Endothelial cell of umbilical vein (primary cell): ENCODE measurements around the gene FOSL2. TPM values are rescaled to one million over a fixed set of nuclear protein-coding genes. Genes with fewer than 3 reads are reported as not detected.

ENCODE experiments used
- BruUV-seq: library from RNA; stranded (reverse); fragments of 400-500 nt; replicated peaks from 2 replicates; lab custom pipeline; 2021; lab: Mats Ljungman, UMichigan
- CTCF ChIA-PET: fragments of 300-600, 350-600 bp; sonication (Branson Sonifier 250); formaldehyde crosslinking; loops from one replicate; lab custom pipeline; 2021; ENCODE audit warnings: antibody characterized with exemption, inconsistent platforms; lab: Charles Lee
- POLR2A ChIA-PET: fragments of 300-600, 350-600 bp; sonication (Branson Sonifier 250); formaldehyde crosslinking; loops from one replicate; lab custom pipeline; 2021; ENCODE audit warnings: antibody characterized with exemption, inconsistent platforms; lab: Charles Lee
- DNase-seq: peaks from one replicate; pipeline ENCODE4 v3.0.0-alpha.2; 2011; ENCODE audit warnings: low read depth, low spot score
- FAIRE-seq: peaks from 2 replicates; lab custom pipeline; 2011; peaks lifted over from hg19 to GRCh38; lab: Jason Lieb, UNC
- H2AFZ ChIP-seq: 2 replicates; pipeline ENCODE4 v1.6.0; 2012; ENCODE audit warnings: low read depth, low read length, control low read depth, inconsistent platforms
- H3K27ac ChIP-seq: 2 replicates; pipeline ENCODE4 v1.5.1; 2011; ENCODE audit warnings: low read depth, mild to moderate bottlenecking, control low read depth, low read length, moderate library complexity; ENCODE audit not compliant: insufficient read depth
- H3K27me3 ChIP-seq, 2 experiments: 2 replicates each; pipeline versions ENCODE4 v1.6.0 to v1.6.1; 2011; ENCODE audit warnings: low read length in 2 of 2, mixed read lengths in 1 of 2; ENCODE audit not compliant: control insufficient read depth in 2 of 2, insufficient read depth in 2 of 2
- H3K36me3 ChIP-seq, 2 experiments: 2 replicates in 1 of 2; 3 replicates in 1 of 2; pipeline ENCODE4 v1.5.1; 2011; ENCODE audit warnings: low read length in 2 of 2, mild to moderate bottlenecking in 1 of 2, moderate library complexity in 1 of 2; ENCODE audit not compliant: control insufficient read depth in 2 of 2, insufficient read depth in 2 of 2; ENCODE audit errors: extremely low read depth in 1 of 2
- H3K4me1 ChIP-seq: 3 replicates; pipeline ENCODE4 v1.5.1; 2011; ENCODE audit warnings: mild to moderate bottlenecking, low read length; ENCODE audit not compliant: control insufficient read depth, insufficient read depth; ENCODE audit errors: extremely low read depth
- H3K4me2 ChIP-seq: 2 replicates; pipeline ENCODE4 v1.6.1; 2011; ENCODE audit warnings: low read length, control low read depth, mixed read lengths; ENCODE audit not compliant: insufficient read depth
- H3K4me3 ChIP-seq, 3 experiments: fragments of 200-600 bp in 1 of 3; sonication (generic), shearing (Covaris generic) in 1 of 3; replicated peaks in 1 of 3; 2 replicates each; pipeline ENCODE4 v1.5.1; 2011 to 2016; ENCODE audit warnings: control low read depth in 3 of 3, low read length in 3 of 3, mild to moderate bottlenecking in 2 of 3, inconsistent platforms in 1 of 3, low read depth in 1 of 3, moderate library complexity in 1 of 3; ENCODE audit not compliant: insufficient read depth in 1 of 3
- H3K79me2 ChIP-seq: 2 replicates; pipeline ENCODE4 v1.6.0; 2012; ENCODE audit warnings: low read length, inconsistent platforms; ENCODE audit not compliant: control insufficient read depth, insufficient read depth
- H3K9ac ChIP-seq: replicated peaks from 2 replicates; pipeline ENCODE3; 2011; ENCODE audit warnings: low read length, control low read depth; ENCODE audit not compliant: insufficient read depth; ENCODE audit errors: extremely low read depth
- H3K9me1 ChIP-seq: replicated peaks from 3 replicates; pipeline ENCODE4 v1.6.0; 2011; ENCODE audit warnings: mild to moderate bottlenecking, low read length; ENCODE audit not compliant: control insufficient read depth, insufficient read depth; ENCODE audit errors: extremely low read depth
- H3K9me3 ChIP-seq: replicated peaks from 2 replicates; pipeline ENCODE4 v1.5.1; 2012; ENCODE audit warnings: low read length, inconsistent platforms; ENCODE audit not compliant: control insufficient read depth, insufficient read depth
- H4K20me1 ChIP-seq: replicated peaks from 2 replicates; pipeline ENCODE3; 2011; ENCODE audit warnings: mild to moderate bottlenecking, low read length; ENCODE audit not compliant: control insufficient read depth, insufficient read depth; ENCODE audit errors: extremely low read depth
- EZH2 ChIP-seq: IDR thresholded peaks from 2 replicates; pipeline ENCODE4 v1.6.1; 2012; ENCODE audit warnings: borderline replicate concordance, low read depth, mild to moderate bottlenecking, moderate library complexity, low read length, inconsistent platforms; ENCODE audit not compliant: severe bottlenecking
- FOS ChIP-seq: IDR thresholded peaks from 2 replicates; pipeline ENCODE4 v1.6.1; 2011; ENCODE audit warnings: mild to moderate bottlenecking, low read length, moderate library complexity, borderline replicate concordance; ENCODE audit not compliant: insufficient read depth
- GATA2 ChIP-seq: IDR thresholded peaks from 2 replicates; pipeline ENCODE4 v1.7.0; 2011; ENCODE audit warnings: low read depth, mild to moderate bottlenecking, moderate library complexity, mixed read lengths, low read length; ENCODE audit not compliant: insufficient read length, insufficient read depth
- JUN ChIP-seq: IDR thresholded peaks from 2 replicates; pipeline ENCODE4 v1.6.1; 2011; ENCODE audit warnings: borderline replicate concordance, low read depth; ENCODE audit not compliant: insufficient read length, insufficient read depth
- MAX ChIP-seq: IDR thresholded peaks from 2 replicates; pipeline ENCODE4 v1.6.1; 2011; ENCODE audit not compliant: insufficient read depth, insufficient read length
- MYC ChIP-seq: IDR thresholded peaks from one replicate; pipeline ENCODE4 v1.6.1; 2011; ENCODE audit warnings: mild to moderate bottlenecking, low read depth, low read length
- POLR2A ChIP-seq: IDR thresholded peaks from 2 replicates; pipeline ENCODE4 v1.6.1; 2012; ENCODE audit warnings: low read depth, mild to moderate bottlenecking, control low read depth, low read length
- POLR2AphosphoS5 ChIP-seq: IDR thresholded peaks from 2 replicates; pipeline ENCODE4 v1.6.1; 2012; ENCODE audit warnings: low read depth, mild to moderate bottlenecking, control low read depth, low read length, moderate library complexity; ENCODE audit not compliant: insufficient read depth
- dilution Hi-C: fragments of 300-500 bp; cut with MboI; formaldehyde crosslinking; loops from one replicate; pipeline ENCODE4 v1.15.0; 2019; ENCODE audit warnings: low sequenced_read_pairs; ENCODE audit not compliant: extremely low pct_ligation_motif_present
- intact Hi-C: fragments of 100-400 bp; cut with micrococcal nuclease; formaldehyde crosslinking; loops from one replicate; pipeline ENCODE4 v1.10.0; 2022
- polyA plus RNA-seq, 4 experiments: library from polyadenylated mRNA; depleted of rRNA in 3 of 4; stranded (reverse) in 3 of 4; unstranded in 1 of 4; fragments of >200 nt; gene quantifications; 2 replicates each; pipeline versions ENCODE4 v1.2.1 to v1.2.3, GENCODE V29; 2011 to 2012; ENCODE audit warnings: missing spikeins in 1 of 4
- total RNA-seq: library from RNA; stranded (reverse); gene quantifications from 2 replicates; pipeline ENCODE4 v1.2.3, GENCODE V29; 2021
- TF ChIP-seq, protein P1 (sequence below), 2 donors: IDR thresholded peaks; 1 replicate in 1 of 2; 2 replicates in 1 of 2; pipeline ENCODE4 v1.5.1; 2011; ENCODE audit warnings: low read length in 2 of 2, mild to moderate bottlenecking in 2 of 2, moderate library complexity in 2 of 2, control low read depth in 1 of 2, inconsistent platforms in 1 of 2, low read depth in 1 of 2; ENCODE audit not compliant: insufficient read depth in 1 of 2; ENCODE audit errors: extremely low read depth in 1 of 2

Gene FOSL2
- total and polyA plus RNA-seq, 2 donors (not counting 3 experiments of a cell fraction or from before 2014, with no cell fraction given), result 43.9 to 85.3 TPM

GRCh38 chr2:28352104-28352503 is 40.6 kb upstream of the FOSL2 start:
- POLR2A ChIA-PET, result no interaction called here
- H3K4me1 ChIP-seq, result peaks cover 17% of the 10 kb centered on the region
- H4K20me1 ChIP-seq, result no peaks in the 10 kb centered on the region
- H3K36me3 ChIP-seq, result no peaks in the 10 kb centered on the region
- FAIRE-seq, result no peak
- no peak overlapping the region for H2AFZ ChIP-seq
- CTCF ChIA-PET, result interaction anchor here (0.9 kb wide), 1 partner anchor 9 kb away, joined by 3 read pairs; no protein-coding TSS in a partner anchor
- intact Hi-C loops, result no loop called here
- DNase-seq, result no peak
- no peak overlapping the region for H3K27ac ChIP-seq
- TF ChIP-seq GATA2 (no peak), EZH2 (no peak), FOS (no peak), MAX (no peak), POLR2A (no peak), POLR2AphosphoS5 (no peak), MYC (no peak), JUN (no peak)
- TF ChIP-seq, protein P1, sequence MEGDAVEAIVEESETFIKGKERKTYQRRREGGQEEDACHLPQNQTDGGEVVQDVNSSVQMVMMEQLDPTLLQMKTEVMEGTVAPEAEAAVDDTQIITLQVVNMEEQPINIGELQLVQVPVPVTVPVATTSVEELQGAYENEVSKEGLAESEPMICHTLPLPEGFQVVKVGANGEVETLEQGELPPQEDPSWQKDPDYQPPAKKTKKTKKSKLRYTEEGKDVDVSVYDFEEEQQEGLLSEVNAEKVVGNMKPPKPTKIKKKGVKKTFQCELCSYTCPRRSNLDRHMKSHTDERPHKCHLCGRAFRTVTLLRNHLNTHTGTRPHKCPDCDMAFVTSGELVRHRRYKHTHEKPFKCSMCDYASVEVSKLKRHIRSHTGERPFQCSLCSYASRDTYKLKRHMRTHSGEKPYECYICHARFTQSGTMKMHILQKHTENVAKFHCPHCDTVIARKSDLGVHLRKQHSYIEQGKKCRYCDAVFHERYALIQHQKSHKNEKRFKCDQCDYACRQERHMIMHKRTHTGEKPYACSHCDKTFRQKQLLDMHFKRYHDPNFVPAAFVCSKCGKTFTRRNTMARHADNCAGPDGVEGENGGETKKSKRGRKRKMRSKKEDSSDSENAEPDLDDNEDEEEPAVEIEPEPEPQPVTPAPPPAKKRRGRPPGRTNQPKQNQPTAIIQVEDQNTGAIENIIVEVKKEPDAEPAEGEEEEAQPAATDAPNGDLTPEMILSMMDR (IDR thresholded peaks at IDR 0.05; ENCODE audit: extremely low read depth in 1 of 2, insufficient read depth in 1 of 2, low read depth in 1 of 2, low read length in 2 of 2), result no peak
- BruUV-seq, result no TSS peak
- no peak overlapping the region for H3K9ac ChIP-seq
- no peak overlapping the region for H3K4me2 ChIP-seq
- H3K79me2 ChIP-seq, result no peaks in the 10 kb centered on the region
- no peaks in the 10 kb centered on the region for H3K9me3 ChIP-seq
- no peaks in the 10 kb centered on the region for H3K27me3 ChIP-seq
- dilution Hi-C loops, result no loop called here
- H3K9me1 ChIP-seq, result no peaks in the 10 kb centered on the region
- no peak overlapping the region for H3K4me3 ChIP-seq
